HEK293 (cell line): ENCODE results near the gene PRKCA.

Experiments
- CTCF ChIA-PET: fragments of 350-600 bp; formaldehyde crosslinking; extraction: SDS; loops from one replicate; lab custom pipeline; 2021; ENCODE audit warnings: antibody characterized with exemption; lab: Yijun Ruan, JAX
- POLR2A ChIA-PET: fragments of 300-600 bp; formaldehyde crosslinking; extraction: SDS; loops from one replicate; lab custom pipeline; 2020; ENCODE audit warnings: antibody characterized with exemption, inconsistent platforms; lab: Yijun Ruan, JAX
- H3K27ac ChIP-seq: fragments of 200-500 bp; sonication (Bioruptor generic); 2 replicates; pipeline ENCODE4 v1.5.1; 2014; ENCODE audit warnings: low read depth, low read length, control low read depth, inconsistent platforms; ENCODE audit errors: extremely low read depth
- H3K36me3 ChIP-seq, 2 experiments: fragments of 200-500 bp in 1 of 2; sonication (Bioruptor generic) in 1 of 2; 1 replicate in 1 of 2; 2 replicates in 1 of 2; pipeline ENCODE4 v1.5.1; 2014 to 2017; ENCODE audit warnings: inconsistent platforms in 2 of 2, low read length in 2 of 2; ENCODE audit not compliant: control insufficient read depth in 2 of 2, insufficient read depth in 1 of 2
- H3K4me1 ChIP-seq: fragments of 200-500 bp; sonication (Bioruptor generic); 2 replicates; pipeline ENCODE4 v1.5.1; 2014; ENCODE audit warnings: mild to moderate bottlenecking, low read length, inconsistent platforms; ENCODE audit not compliant: control insufficient read depth, insufficient read depth
- H3K4me3 ChIP-seq: 2 replicates; pipeline ENCODE4 v1.5.1; 2011; ENCODE audit warnings: low read depth, mild to moderate bottlenecking, control low read depth, low read length, moderate library complexity
- H3K9me3 ChIP-seq: fragments of 200-500 bp; sonication (Bioruptor generic); 2 replicates; pipeline ENCODE4 v1.5.1; 2014; ENCODE audit warnings: low read depth, low read length, inconsistent platforms; ENCODE audit not compliant: control insufficient read depth, insufficient read depth
- GLI4 ChIP-seq: fragments of 450-650 bp; formaldehyde crosslinking; IDR thresholded peaks from 2 replicates; pipeline ENCODE4 v1.5.1; 2016; ENCODE audit warnings: missing biosample characterization, missing genetic modification characterization
- KLF16 ChIP-seq: fragments of 450-650 bp; formaldehyde crosslinking; IDR thresholded peaks from 2 replicates; pipeline ENCODE4 v1.5.1; 2017; ENCODE audit warnings: missing biosample characterization, missing genetic modification characterization
- REPIN1 ChIP-seq: fragments of 450-650 bp; formaldehyde crosslinking; IDR thresholded peaks from 2 replicates; pipeline ENCODE4 v1.5.1; 2017; ENCODE audit warnings: missing biosample characterization, missing genetic modification characterization, low read depth
- SP3 ChIP-seq: fragments of 450-650 bp; formaldehyde crosslinking; IDR thresholded peaks from 2 replicates; pipeline ENCODE4 v1.5.1; 2016; ENCODE audit warnings: missing biosample characterization, missing genetic modification characterization
- TCF7L2 ChIP-seq: IDR thresholded peaks from 2 replicates; pipeline ENCODE4 v1.6.1; 2011; ENCODE audit warnings: low read depth, mild to moderate bottlenecking, inconsistent platforms, low read length, moderate library complexity, borderline replicate concordance
- WT1 ChIP-seq: fragments of 450-650 bp; formaldehyde crosslinking; IDR thresholded peaks from 2 replicates; pipeline ENCODE4 v1.5.1; 2016; ENCODE audit warnings: missing biosample characterization, missing genetic modification characterization
- ZEB2 ChIP-seq: fragments of 450-650 bp; formaldehyde crosslinking; IDR thresholded peaks from 2 replicates; pipeline ENCODE4 v1.5.1; 2016; ENCODE audit warnings: missing biosample characterization, missing genetic modification characterization
- ZNF121 ChIP-seq: fragments of 450-650 bp; formaldehyde crosslinking; IDR thresholded peaks from 2 replicates; pipeline ENCODE4 v1.5.1; 2016; ENCODE audit warnings: missing biosample characterization, missing genetic modification characterization
- ZNF133 ChIP-seq: fragments of 450-650 bp; formaldehyde crosslinking; IDR thresholded peaks from 2 replicates; pipeline ENCODE4 v1.5.1; 2016; ENCODE audit warnings: missing biosample characterization, missing genetic modification characterization
- ZNF174 ChIP-seq: fragments of 450-650 bp; formaldehyde crosslinking; IDR thresholded peaks from 2 replicates; pipeline ENCODE4 v1.5.0; 2017; ENCODE audit warnings: missing biosample characterization, mild to moderate bottlenecking, missing genetic modification characterization
- ZNF175 ChIP-seq: fragments of 450-650 bp; formaldehyde crosslinking; IDR thresholded peaks from 2 replicates; pipeline ENCODE4 v1.5.1; 2016; ENCODE audit warnings: missing biosample characterization, missing genetic modification characterization
- ZNF221 ChIP-seq: fragments of 450-650 bp; formaldehyde crosslinking; IDR thresholded peaks from 2 replicates; pipeline ENCODE4 v1.5.1; 2017; ENCODE audit warnings: missing biosample characterization, missing genetic modification characterization, borderline replicate concordance
- ZNF302 ChIP-seq: fragments of 450-650 bp; formaldehyde crosslinking; IDR thresholded peaks from 2 replicates; pipeline ENCODE4 v1.5.1; 2016; ENCODE audit warnings: missing biosample characterization, missing genetic modification characterization, low read depth
- ZNF391 ChIP-seq: fragments of 450-650 bp; formaldehyde crosslinking; IDR thresholded peaks from 2 replicates; pipeline ENCODE4 v1.5.1; 2016; ENCODE audit warnings: low read depth, missing biosample characterization, missing genetic modification characterization, borderline replicate concordance
- ZNF426 ChIP-seq: fragments of 450-650 bp; formaldehyde crosslinking; IDR thresholded peaks from 2 replicates; pipeline ENCODE4 v1.5.1; 2017; ENCODE audit warnings: missing biosample characterization, missing genetic modification characterization, mild to moderate bottlenecking, inconsistent platforms, moderate library complexity
- ZNF433 ChIP-seq: fragments of 450-650 bp; formaldehyde crosslinking; IDR thresholded peaks from 2 replicates; pipeline ENCODE4 v1.5.1; 2016; ENCODE audit warnings: missing biosample characterization, missing genetic modification characterization, low read depth
- ZNF473 ChIP-seq: fragments of 450-650 bp; formaldehyde crosslinking; IDR thresholded peaks from 2 replicates; pipeline ENCODE4 v1.5.1; 2017; ENCODE audit warnings: missing biosample characterization, missing genetic modification characterization
- ZNF501 ChIP-seq: fragments of 450-650 bp; formaldehyde crosslinking; IDR thresholded peaks from 2 replicates; pipeline ENCODE4 v1.5.1; 2016; ENCODE audit warnings: missing biosample characterization, missing genetic modification characterization
- ZNF514 ChIP-seq: fragments of 450-650 bp; formaldehyde crosslinking; IDR thresholded peaks from 2 replicates; pipeline ENCODE4 v1.5.1; 2016; ENCODE audit warnings: missing biosample characterization, missing genetic modification characterization
- ZNF768 ChIP-seq: fragments of 450-650 bp; formaldehyde crosslinking; IDR thresholded peaks from 2 replicates; pipeline ENCODE4 v1.5.1; 2018; ENCODE audit warnings: missing biosample characterization, mild to moderate bottlenecking, missing genetic modification characterization
- ZNF843 ChIP-seq: fragments of 450-650 bp; formaldehyde crosslinking; IDR thresholded peaks from 2 replicates; pipeline ENCODE4 v1.5.1; 2016; ENCODE audit warnings: missing biosample characterization, missing genetic modification characterization
- ZSCAN16 ChIP-seq: fragments of 450-650 bp; formaldehyde crosslinking; IDR thresholded peaks from 2 replicates; pipeline ENCODE4 v1.5.1; 2016; ENCODE audit warnings: missing biosample characterization, missing genetic modification characterization
- TF ChIP-seq, protein P1 (sequence below): fragments of 450-650 bp; formaldehyde crosslinking; IDR thresholded peaks from 2 replicates; pipeline ENCODE4 v1.5.1; 2016; ENCODE audit warnings: missing biosample characterization, missing genetic modification characterization
- TF ChIP-seq, protein P2 (sequence below): fragments of 450-650 bp; formaldehyde crosslinking; IDR thresholded peaks from 2 replicates; pipeline ENCODE4 v1.5.1; 2016; ENCODE audit warnings: missing biosample characterization, missing genetic modification characterization
- TF ChIP-seq, protein P3 (sequence below): fragments of 450-650 bp; formaldehyde crosslinking; IDR thresholded peaks from 2 replicates; pipeline ENCODE4 v1.5.1; 2016; ENCODE audit warnings: missing biosample characterization, missing genetic modification characterization
- TF ChIP-seq, protein P4 (sequence below): fragments of 450-650 bp; IDR thresholded peaks from 2 replicates; pipeline ENCODE4 v1.5.1; 2018; ENCODE audit warnings: missing biosample characterization, mild to moderate bottlenecking, missing genetic modification characterization
- TF ChIP-seq, protein P5 (sequence below): fragments of 450-650 bp; formaldehyde crosslinking; IDR thresholded peaks from 2 replicates; pipeline ENCODE4 v1.5.0; 2017; ENCODE audit warnings: missing biosample characterization, missing genetic modification characterization, borderline replicate concordance

Gene PRKCA

DNA sequence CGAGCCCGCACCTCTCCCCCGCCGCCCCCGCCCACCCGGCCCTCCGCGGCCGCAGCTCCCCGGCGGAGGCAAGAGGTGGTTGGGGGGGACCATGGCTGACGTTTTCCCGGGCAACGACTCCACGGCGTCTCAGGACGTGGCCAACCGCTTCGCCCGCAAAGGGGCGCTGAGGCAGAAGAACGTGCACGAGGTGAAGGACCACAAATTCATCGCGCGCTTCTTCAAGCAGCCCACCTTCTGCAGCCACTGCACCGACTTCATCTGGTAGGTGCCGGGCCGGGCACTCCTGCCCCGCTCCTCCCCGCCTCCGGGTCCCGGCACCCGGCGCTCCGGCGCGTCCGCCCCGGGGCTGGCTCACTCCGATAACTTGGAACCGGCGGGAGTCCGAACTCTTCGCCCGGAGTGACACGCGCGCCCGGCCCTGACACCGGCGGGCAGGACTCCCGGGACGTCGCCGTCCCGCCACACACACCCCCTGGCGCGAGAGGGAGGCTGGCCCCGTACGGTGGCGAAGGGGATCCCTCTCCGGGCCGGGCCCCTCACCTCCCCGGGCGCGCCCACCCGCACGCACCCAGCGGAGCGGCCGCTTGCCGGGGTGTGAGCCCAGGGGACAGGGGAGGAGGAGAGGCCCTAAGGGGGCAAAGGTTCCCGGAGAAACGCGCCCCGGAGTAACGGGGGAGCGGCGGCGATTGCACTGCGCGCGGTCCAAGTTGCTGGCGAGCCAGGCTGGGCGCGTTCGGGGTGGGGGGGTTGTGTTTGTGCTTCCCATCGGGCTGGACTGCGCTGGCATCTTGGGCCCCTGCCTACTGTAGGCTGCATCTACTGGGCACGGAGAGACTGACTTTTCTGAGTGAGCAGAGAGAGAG, 581 bp downstream of the PRKCA start:
- Histone ChIP-seq H3K4me1 (peaks cover 6% of the 10 kb centered on the region; the same call in 1 of the 2 replicates), H3K4me3 (peak overlapping the region; percentile 72), H3K27ac (peak overlapping the region; percentile 86), H3K36me3 (peaks cover 0 to 3% of the 10 kb centered on the region in 2 experiments; a peak in 1 of 3 replicates), H3K9me3 (no peaks in the 10 kb centered on the region)
- POLR2A ChIA-PET = interaction anchor here (0.9 to 1.6 kb wide), 4 partner anchors 27 to 159 kb away, joined by 3 to 4 read pairs (median 3); no protein-coding TSS in a partner anchor
- CTCF ChIA-PET = interaction anchor here (0.6 kb wide), 1 partner anchor 11 kb away, joined by 4 read pairs; no protein-coding TSS in a partner anchor
- TF ChIP-seq ZNF501 (tag by site-specific recombination) (peak; percentile 47; the same call in 1 of the 2 replicates), ZSCAN16 (tag by site-specific recombination) (no peak), ZNF221 (tag by site-specific recombination) (no peak), ZNF174 (tag by site-specific recombination) (no peak), ZEB2 (tag by site-specific recombination) (peak; percentile 54), KLF16 (peak; percentile 11), ZNF514 (no peak), ZNF768 (tag by site-specific recombination) (no peak), ZNF391 (tag by site-specific recombination) (no peak), ZNF302 (tag by site-specific recombination) (no peak), ZNF426 (tag by site-specific recombination) (no peak), WT1 (tag by site-specific recombination) (no peak), ZNF433 (tag by site-specific recombination) (no peak), GLI4 (tag by site-specific recombination) (peak; percentile 19; the same call in 1 of the 2 replicates), ZNF121 (tag by site-specific recombination) (peak; percentile 67; the same call in 1 of the 2 replicates), TCF7L2 (no peak), ZNF175 (tag by site-specific recombination) (no peak), SP3 (tag by site-specific recombination) (peak; percentile 11; the same call in 1 of the 2 replicates), ZNF843 (tag by site-specific recombination) (no peak), ZNF133 (tag by site-specific recombination) (no peak), REPIN1 (tag by site-specific recombination) (peak; percentile 23; the same call in 1 of the 2 replicates), ZNF473 (tag by site-specific recombination) (no peak)
- TF ChIP-seq, protein P1, sequence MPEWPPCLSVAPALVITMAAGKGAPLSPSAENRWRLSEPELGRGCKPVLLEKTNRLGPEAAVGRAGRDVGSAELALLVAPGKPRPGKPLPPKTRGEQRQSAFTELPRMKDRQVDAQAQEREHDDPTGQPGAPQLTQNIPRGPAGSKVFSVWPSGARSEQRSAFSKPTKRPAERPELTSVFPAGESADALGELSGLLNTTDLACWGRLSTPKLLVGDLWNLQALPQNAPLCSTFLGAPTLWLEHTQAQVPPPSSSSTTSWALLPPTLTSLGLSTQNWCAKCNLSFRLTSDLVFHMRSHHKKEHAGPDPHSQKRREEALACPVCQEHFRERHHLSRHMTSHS = no peak
- TF ChIP-seq, protein P2, sequence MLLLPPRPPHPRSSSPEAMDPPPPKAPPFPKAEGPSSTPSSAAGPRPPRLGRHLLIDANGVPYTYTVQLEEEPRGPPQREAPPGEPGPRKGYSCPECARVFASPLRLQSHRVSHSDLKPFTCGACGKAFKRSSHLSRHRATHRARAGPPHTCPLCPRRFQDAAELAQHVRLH (tag by site-specific recombination) = no peak
- TF ChIP-seq, protein P3, sequence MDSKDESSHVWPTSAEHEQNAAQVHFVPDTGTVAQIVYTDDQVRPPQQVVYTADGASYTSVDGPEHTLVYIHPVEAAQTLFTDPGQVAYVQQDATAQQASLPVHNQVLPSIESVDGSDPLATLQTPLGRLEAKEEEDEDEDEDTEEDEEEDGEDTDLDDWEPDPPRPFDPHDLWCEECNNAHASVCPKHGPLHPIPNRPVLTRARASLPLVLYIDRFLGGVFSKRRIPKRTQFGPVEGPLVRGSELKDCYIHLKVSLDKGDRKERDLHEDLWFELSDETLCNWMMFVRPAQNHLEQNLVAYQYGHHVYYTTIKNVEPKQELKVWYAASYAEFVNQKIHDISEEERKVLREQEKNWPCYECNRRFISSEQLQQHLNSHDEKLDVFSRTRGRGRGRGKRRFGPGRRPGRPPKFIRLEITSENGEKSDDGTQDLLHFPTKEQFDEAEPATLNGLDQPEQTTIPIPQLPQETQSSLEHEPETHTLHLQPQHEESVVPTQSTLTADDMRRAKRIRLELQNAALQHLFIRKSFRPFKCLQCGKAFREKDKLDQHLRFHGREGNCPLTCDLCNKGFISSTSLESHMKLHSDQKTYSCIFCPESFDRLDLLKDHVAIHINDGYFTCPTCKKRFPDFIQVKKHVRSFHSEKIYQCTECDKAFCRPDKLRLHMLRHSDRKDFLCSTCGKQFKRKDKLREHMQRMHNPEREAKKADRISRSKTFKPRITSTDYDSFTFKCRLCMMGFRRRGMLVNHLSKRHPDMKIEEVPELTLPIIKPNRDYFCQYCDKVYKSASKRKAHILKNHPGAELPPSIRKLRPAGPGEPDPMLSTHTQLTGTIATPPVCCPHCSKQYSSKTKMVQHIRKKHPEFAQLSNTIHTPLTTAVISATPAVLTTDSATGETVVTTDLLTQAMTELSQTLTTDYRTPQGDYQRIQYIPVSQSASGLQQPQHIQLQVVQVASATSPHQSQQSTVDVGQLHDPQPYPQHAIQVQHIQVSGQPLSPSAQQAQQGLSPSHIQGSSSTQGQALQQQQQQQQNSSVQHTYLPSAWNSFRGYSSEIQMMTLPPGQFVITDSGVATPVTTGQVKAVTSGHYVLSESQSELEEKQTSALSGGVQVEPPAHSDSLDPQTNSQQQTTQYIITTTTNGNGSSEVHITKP (tag by site-specific recombination) = peak; percentile 94
- TF ChIP-seq, protein P4, sequence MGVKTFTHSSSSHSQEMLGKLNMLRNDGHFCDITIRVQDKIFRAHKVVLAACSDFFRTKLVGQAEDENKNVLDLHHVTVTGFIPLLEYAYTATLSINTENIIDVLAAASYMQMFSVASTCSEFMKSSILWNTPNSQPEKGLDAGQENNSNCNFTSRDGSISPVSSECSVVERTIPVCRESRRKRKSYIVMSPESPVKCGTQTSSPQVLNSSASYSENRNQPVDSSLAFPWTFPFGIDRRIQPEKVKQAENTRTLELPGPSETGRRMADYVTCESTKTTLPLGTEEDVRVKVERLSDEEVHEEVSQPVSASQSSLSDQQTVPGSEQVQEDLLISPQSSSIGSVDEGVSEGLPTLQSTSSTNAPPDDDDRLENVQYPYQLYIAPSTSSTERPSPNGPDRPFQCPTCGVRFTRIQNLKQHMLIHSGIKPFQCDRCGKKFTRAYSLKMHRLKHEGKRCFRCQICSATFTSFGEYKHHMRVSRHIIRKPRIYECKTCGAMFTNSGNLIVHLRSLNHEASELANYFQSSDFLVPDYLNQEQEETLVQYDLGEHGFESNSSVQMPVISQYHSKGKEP = no peak
- TF ChIP-seq, protein P5, sequence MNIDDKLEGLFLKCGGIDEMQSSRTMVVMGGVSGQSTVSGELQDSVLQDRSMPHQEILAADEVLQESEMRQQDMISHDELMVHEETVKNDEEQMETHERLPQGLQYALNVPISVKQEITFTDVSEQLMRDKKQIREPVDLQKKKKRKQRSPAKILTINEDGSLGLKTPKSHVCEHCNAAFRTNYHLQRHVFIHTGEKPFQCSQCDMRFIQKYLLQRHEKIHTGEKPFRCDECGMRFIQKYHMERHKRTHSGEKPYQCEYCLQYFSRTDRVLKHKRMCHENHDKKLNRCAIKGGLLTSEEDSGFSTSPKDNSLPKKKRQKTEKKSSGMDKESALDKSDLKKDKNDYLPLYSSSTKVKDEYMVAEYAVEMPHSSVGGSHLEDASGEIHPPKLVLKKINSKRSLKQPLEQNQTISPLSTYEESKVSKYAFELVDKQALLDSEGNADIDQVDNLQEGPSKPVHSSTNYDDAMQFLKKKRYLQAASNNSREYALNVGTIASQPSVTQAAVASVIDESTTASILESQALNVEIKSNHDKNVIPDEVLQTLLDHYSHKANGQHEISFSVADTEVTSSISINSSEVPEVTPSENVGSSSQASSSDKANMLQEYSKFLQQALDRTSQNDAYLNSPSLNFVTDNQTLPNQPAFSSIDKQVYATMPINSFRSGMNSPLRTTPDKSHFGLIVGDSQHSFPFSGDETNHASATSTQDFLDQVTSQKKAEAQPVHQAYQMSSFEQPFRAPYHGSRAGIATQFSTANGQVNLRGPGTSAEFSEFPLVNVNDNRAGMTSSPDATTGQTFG (tag by site-specific recombination) = no peak
